ENCODE data around the gene ARMC7.
"Not testable (repeated sequence)": the region's sequence is repeated elsewhere in the genome, so short reads cannot be mapped to it uniquely, and the experiment has no call there.

The ARMC7 gene

GRCh38 chr17:75102385-75102821 lies 7.4 kb upstream of the ARMC7 start:
- DNase-seq: no peak

- DNase-seq: no peak
Observed at GRCh38 chr17:75103601-75104554, 5.9 kb upstream of the ARMC7 start.

GRCh38 chr17:75105126-75106080 lies 4.4 kb upstream of the ARMC7 start:
- no peak for DNase-seq

GRCh38 chr17:75108193-75108592 lies 1.6 kb upstream of the ARMC7 start:
- no peak for DNase-seq

- peak; percentile 71 for DNase-seq
Observed at GRCh38 chr17:75109046-75109406, 743 bp upstream of the ARMC7 start.

- DNase-seq: peak; percentile 71
Observed at GRCh38 chr17:75110234-75110937, 617 bp downstream of the ARMC7 start.

GRCh38 chr17:75111777-75112335 lies 2.1 kb downstream of the ARMC7 start:
- no peak for DNase-seq

GRCh38 chr17:75113798-75114551 lies 4.2 kb downstream of the ARMC7 start:
- DNase-seq: peak; percentile 95

GRCh38 chr17:75114552-75115314 lies 5.0 kb downstream of the ARMC7 start:
- DNase-seq: no peak

- no peak for DNase-seq
Observed at GRCh38 chr17:75115555-75115954, 5.8 kb downstream of the ARMC7 start.

- no peak for DNase-seq
Observed at GRCh38 chr17:75116737-75117136, 7.0 kb downstream of the ARMC7 start.

GRCh38 chr17:75118307-75118706 lies 8.5 kb downstream of the ARMC7 start:
- no peak for DNase-seq

GRCh38 chr17:75124041-75124818 lies 14.5 kb downstream of the ARMC7 start:
- DNase-seq: peak; percentile 70

- no peak for DNase-seq
Observed at GRCh38 chr17:75124819-75125162, 15.0 kb downstream of the ARMC7 start.

GRCh38 chr17:75125984-75126383 lies 16.2 kb downstream of the ARMC7 start:
- DNase-seq: no peak

- DNase-seq: no peak
Observed at GRCh38 chr17:75126954-75127353, 17.2 kb downstream of the ARMC7 start.

GRCh38 chr17:75127936-75128335 lies 18.2 kb downstream of the ARMC7 start:
- not testable (repeated sequence) for DNase-seq

- no peak for DNase-seq
Observed at GRCh38 chr17:75128694-75129505, 19.1 kb downstream of the ARMC7 start.

GRCh38 chr17:75129576-75129975 lies 19.8 kb downstream of the ARMC7 start:
- no peak for DNase-seq

Data from activated CD8-positive, alpha-beta memory T cell treated with anti-CD3 and anti-CD28 coated beads for 24 hours (primary cell).